Loucy (cell line): ENCODE data around the gene ANO10.

ENCODE experiments used
- CTCF ChIP-seq: fragments of 200-600 bp; sonication (generic); conservative IDR thresholded peaks from 2 replicates; pipeline ENCODE4 v1.5.1; 2014; ENCODE audit warnings: mild to moderate bottlenecking, antibody characterized with exemption, low read length
- EZH2phosphoT487 ChIP-seq: fragments of 200-600 bp; IDR thresholded peaks from 2 replicates; pipeline ENCODE4 v1.6.1; 2018; ENCODE audit warnings: antibody characterized with exemption, mild to moderate bottlenecking, moderate library complexity, borderline replicate concordance

- TF ChIP-seq CTCF = no peak
- no peak for TF ChIP-seq EZH2phosphoT487
Observed at GRCh38 chr3:43409506-43409905, 212.3 kb downstream of the ANO10 start.
